Activated CD8-positive, alpha-beta memory T cell treated with anti-CD3 and anti-CD28 coated beads, Interleukin-2, amount 50 U/mL, for 1 hour (primary cell): Measurements from ENCODE around the gene ZNF454.

Experiments
- DNase-seq: peaks from one replicate; pipeline ENCODE4 v3.0.0-alpha.2; 2020; ENCODE audit errors: extremely low read depth

The ZNF454 gene

GRCh38 chr5:178940569-178941360, at the start of gene ZNF454:
ZNF454 (plus strand) TSS chr5:178941198; CDS start chr5:178942792, 1,594 bp downstream.
- no peak for DNase-seq

GRCh38 chr5:178895615-178896571, 45.1 kb upstream of the ZNF454 start, which contains the start of gene ZFP2:
ZFP2 (plus strand) TSS chr5:178895913; CDS start chr5:178931314, 35,401 bp downstream.
- no peak for DNase-seq

- no peak for DNase-seq
Measured at GRCh38 chr5:178899289-178899688, 41.7 kb upstream of the ZNF454 start.

- no peak for DNase-seq
Measured at GRCh38 chr5:178902849-178903248, 38.1 kb upstream of the ZNF454 start.

- DNase-seq: no peak
Measured at GRCh38 chr5:178931846-178932760, 8.9 kb upstream of the ZNF454 start.

- no peak for DNase-seq
Measured at GRCh38 chr5:178941361-178941760, 363 bp downstream of the ZNF454 start.

GRCh38 chr5:178965465-178966055, 24.6 kb downstream of the ZNF454 start:
- DNase-seq: no peak

GRCh38 chr5:178981381-178981780, 40.4 kb downstream of the ZNF454 start:
- DNase-seq: no peak

- no peak for DNase-seq
Measured at GRCh38 chr5:178982941-178983340, 41.9 kb downstream of the ZNF454 start.

GRCh38 chr5:178983728-178984127, 42.7 kb downstream of the ZNF454 start:
- DNase-seq: no peak

- DNase-seq: no peak
Measured at GRCh38 chr5:178984145-178985072, 43.4 kb downstream of the ZNF454 start.

- DNase-seq: no peak
Measured at GRCh38 chr5:178986326-178986960, 45.4 kb downstream of the ZNF454 start.

GRCh38 chr5:178988436-178989220, 47.6 kb downstream of the ZNF454 start:
- DNase-seq: no peak

- DNase-seq: no peak
Measured at GRCh38 chr5:178989311-178989710, 48.3 kb downstream of the ZNF454 start.

- no peak for DNase-seq
Measured at GRCh38 chr5:178990491-178990890, 49.5 kb downstream of the ZNF454 start.

- DNase-seq: no peak
Measured at GRCh38 chr5:178991190-178992145, 50.5 kb downstream of the ZNF454 start.

- DNase-seq: no peak
Measured at GRCh38 chr5:178992291-178992895, 51.4 kb downstream of the ZNF454 start.
